Mesothelial cell of epicardium (in vitro differentiated cells): ENCODE results near the gene EEIG1. TPM values are rescaled to one million over a fixed set of nuclear protein-coding genes. Genes with fewer than 3 reads are reported as not detected.

Source experiments
- DNase-seq, 2 experiments: peaks; one replicate each; pipeline ENCODE4 v3.0.0; 2021; ENCODE audit warnings: low spot score in 2 of 2; ENCODE audit not compliant: unreplicated experiment in 2 of 2
- H3K27ac Mint-ChIP-seq: 2 replicates; pipeline ENCODE4 v1.8.0; 2021; ENCODE audit warnings: mixed read lengths
- H3K27me3 Mint-ChIP-seq: 2 replicates; pipeline ENCODE4 v1.8.0; 2021; ENCODE audit warnings: low read depth, mixed read lengths
- H3K36me3 Mint-ChIP-seq: 2 replicates; pipeline ENCODE4 v1.8.0; 2021; ENCODE audit warnings: mixed read lengths
- H3K4me1 Mint-ChIP-seq: 2 replicates; pipeline ENCODE4 v1.8.0; 2021; ENCODE audit warnings: mixed read lengths
- H3K4me3 Mint-ChIP-seq: 2 replicates; pipeline ENCODE4 v1.8.0; 2021; ENCODE audit warnings: mild to moderate bottlenecking, moderate library complexity, mixed read lengths
- H3K9me3 Mint-ChIP-seq: 2 replicates; pipeline ENCODE4 v1.8.0; 2021; ENCODE audit warnings: mixed read lengths
- total RNA-seq: library from RNA; stranded (reverse); gene quantifications from 3 replicates; pipeline ENCODE4 v1.2.1, GENCODE V29; 2021
- TF ChIP-seq, protein P1 (sequence below): fragments of 200-600 bp; sonication (generic); IDR thresholded peaks from one replicate; pipeline ENCODE4 v1.5.0; 2021; ENCODE audit warnings: antibody characterized with exemption; ENCODE audit not compliant: unreplicated experiment

Gene EEIG1
- total RNA-seq, 1 donor from 2014 or later = 67.4 TPM

DNA sequence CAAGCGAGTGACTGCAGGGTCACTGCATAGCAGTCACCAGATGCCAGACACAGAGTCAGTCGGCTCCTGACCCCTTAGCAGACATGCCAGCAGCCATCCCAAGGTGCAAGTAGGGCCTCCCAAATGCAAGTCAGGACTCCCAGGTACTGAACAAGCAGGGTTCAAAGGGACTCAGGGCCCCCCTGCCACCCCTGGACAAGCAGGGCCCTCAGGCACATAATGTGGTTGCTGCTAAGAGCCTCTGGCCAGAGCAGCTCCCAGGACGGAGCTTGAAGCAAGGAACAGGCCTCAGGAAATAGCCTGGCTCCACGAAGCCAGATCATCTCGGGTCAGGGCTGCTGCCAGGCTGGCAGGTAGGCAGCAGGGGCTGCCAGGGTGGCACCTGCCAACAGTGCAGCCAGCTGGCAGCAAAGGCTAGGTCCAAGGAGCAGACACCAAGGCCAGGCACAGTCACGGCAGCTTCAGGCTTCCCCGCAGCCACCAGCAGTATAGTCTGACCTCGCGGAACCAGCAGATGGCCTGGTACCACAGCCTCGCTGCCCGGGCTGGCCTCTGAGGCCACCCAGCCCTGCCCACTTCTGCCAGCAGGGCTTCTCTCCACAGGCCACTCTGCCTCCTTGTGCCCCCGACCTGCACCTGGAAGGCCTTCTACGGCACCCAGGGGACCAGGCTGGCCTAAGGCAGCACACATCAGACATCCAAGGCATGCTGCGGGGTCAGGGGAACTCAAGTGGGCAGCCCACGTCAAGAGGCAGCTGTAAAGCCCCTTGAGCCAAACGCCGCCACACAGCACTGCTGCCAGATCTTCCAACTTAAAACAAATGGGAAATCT, 7.4 kb downstream of the EEIG1 start:
- Mint-ChIP-seq H3K4me3 (no peak overlapping the region), H3K9me3 (no peaks in the 10 kb centered on the region), H3K27ac (peak overlapping the region; percentile 72), H3K27me3 (no peaks in the 10 kb centered on the region), H3K4me1 (peaks cover 79% of the 10 kb centered on the region), H3K36me3 (no peaks in the 10 kb centered on the region)
- DNase-seq = no peak
- TF ChIP-seq, protein P1, sequence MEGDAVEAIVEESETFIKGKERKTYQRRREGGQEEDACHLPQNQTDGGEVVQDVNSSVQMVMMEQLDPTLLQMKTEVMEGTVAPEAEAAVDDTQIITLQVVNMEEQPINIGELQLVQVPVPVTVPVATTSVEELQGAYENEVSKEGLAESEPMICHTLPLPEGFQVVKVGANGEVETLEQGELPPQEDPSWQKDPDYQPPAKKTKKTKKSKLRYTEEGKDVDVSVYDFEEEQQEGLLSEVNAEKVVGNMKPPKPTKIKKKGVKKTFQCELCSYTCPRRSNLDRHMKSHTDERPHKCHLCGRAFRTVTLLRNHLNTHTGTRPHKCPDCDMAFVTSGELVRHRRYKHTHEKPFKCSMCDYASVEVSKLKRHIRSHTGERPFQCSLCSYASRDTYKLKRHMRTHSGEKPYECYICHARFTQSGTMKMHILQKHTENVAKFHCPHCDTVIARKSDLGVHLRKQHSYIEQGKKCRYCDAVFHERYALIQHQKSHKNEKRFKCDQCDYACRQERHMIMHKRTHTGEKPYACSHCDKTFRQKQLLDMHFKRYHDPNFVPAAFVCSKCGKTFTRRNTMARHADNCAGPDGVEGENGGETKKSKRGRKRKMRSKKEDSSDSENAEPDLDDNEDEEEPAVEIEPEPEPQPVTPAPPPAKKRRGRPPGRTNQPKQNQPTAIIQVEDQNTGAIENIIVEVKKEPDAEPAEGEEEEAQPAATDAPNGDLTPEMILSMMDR = no peak

GRCh38 chr9:127972236-127972871, 8.4 kb downstream of the EEIG1 start:
- Mint-ChIP-seq H3K27ac (peak overlapping the region; percentile 37), H3K4me1 (peaks cover 80% of the 10 kb centered on the region), H3K36me3 (no peaks in the 10 kb centered on the region), H3K27me3 (no peaks in the 10 kb centered on the region), H3K9me3 (no peaks in the 10 kb centered on the region), H3K4me3 (no peak overlapping the region)
- DNase-seq = no peak
- TF ChIP-seq, protein P1 = no peak

DNA sequence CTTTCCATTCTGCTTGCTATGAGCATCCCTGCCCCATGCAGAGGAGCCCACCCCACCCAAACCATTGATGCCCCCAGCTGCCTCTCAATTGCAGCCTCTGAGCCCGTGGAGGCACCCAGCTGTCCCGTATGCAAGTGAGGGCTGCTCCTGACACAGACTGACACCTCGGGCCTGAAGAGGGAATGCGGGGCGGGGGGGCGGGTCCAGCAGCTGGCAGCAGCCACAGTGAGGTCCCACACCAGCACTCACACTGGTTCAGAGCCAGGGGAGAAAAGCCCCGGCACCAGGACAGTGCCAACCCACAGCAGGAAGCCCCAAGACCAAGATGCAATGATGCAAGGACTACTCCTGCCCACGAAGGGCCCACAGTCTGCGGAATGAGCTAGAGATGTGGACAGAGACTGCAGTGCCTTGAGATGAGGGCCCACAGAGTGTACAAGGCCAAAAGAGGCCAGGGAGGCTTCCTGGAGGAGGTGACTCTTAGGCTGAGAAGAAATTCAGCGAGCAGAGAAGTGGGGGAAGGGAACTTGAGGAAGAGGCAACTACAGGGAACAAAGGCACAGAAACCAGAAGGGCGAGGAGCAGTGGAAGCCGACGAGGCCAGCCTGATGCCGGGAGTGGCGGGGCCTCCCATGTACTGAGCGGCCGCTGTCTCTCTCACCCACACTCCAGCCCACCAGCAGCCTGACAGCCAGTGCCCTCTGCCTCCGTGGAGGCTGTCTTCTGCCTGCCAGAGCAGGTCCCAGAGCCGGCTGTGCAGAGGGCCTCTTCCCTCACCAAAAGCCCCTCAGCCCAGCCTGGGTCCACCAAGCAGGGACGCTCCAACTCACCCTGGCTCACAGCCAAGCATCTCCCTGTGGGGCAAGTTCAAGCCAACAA, 9.2 kb downstream of the EEIG1 start:
- H3K4me1 Mint-ChIP-seq = peaks cover 82% of the 10 kb centered on the region
- H3K4me3 Mint-ChIP-seq = no peak overlapping the region
- no peaks in the 10 kb centered on the region for H3K9me3 Mint-ChIP-seq
- H3K27me3 Mint-ChIP-seq = no peaks in the 10 kb centered on the region
- no peak for DNase-seq
- H3K27ac Mint-ChIP-seq = peak overlapping the region; percentile 87
- TF ChIP-seq, protein P1 = no peak
- no peaks in the 10 kb centered on the region for H3K36me3 Mint-ChIP-seq

GRCh38 chr9:127970401-127971313, 10.1 kb downstream of the EEIG1 start:
- Mint-ChIP-seq H3K4me3 (peak overlapping the region; percentile 15), H3K4me1 (peaks cover 82% of the 10 kb centered on the region), H3K27me3 (no peaks in the 10 kb centered on the region), H3K27ac (peak overlapping the region; percentile 87), H3K9me3 (no peaks in the 10 kb centered on the region), H3K36me3 (no peaks in the 10 kb centered on the region)
- DNase-seq = no peak
- TF ChIP-seq, protein P1 = no peak
